ENCODE results near the gene SGPL1. TPM values are rescaled to one million over a fixed set of nuclear protein-coding genes. Genes with fewer than 3 reads are reported as not detected.

The SGPL1 gene
- total and polyA plus RNA-seq, 2 experiments from 2014 or later = 12.0 to 42.7 TPM

DNA sequence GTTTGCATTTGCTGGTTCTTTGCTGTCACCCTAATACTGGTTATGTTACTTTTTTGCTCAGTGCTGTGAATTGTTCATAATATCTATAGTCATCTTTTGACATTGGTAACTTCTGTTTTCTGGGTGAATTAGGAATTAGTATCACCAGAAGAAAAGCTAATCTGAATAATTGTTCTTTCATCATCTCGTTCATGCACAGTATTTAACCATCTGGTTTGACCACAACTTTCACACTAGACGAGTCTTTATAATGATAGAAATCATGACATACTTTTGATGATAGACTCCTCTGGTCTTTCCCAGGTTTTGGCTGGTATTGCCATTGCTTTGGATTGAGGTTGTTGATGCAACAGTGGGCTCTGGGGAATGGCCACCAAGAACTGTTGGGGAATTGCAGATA, 25.1 kb downstream of the SGPL1 start (continued):
- TF ChIP-seq CTCF (conservative IDR thresholded peaks at IDR 0.05; ENCODE audit: low read depth in 2 of 2) (no peak), ZNF114 (CRISPR knock-in tag; IDR thresholded peaks at IDR 0.05) (no peak), NANOG (IDR thresholded peaks at IDR 0.05; ENCODE audit: borderline replicate concordance) (no peak), EZH2 (IDR thresholded peaks at IDR 0.05; ENCODE audit: low read depth, unreplicated experiment) (no peak)

- Histone ChIP-seq H3K79me2 (replicated peaks; ENCODE audit: insufficient read depth) (peaks cover 51% of the 10 kb centered on the region), H3K36me3 (ENCODE audit: insufficient read depth) (no peaks in the 10 kb centered on the region), H3K4me3 (no peak overlapping the region), H3K4me1 (ENCODE audit: insufficient read depth) (no peaks in the 10 kb centered on the region), H3F3A (replicated peaks; ENCODE audit: low read depth) (no peaks in the 10 kb centered on the region), H3K4me2 (no peak overlapping the region), H3K9me2 (ENCODE audit: insufficient read depth) (no peaks in the 10 kb centered on the region), H3K27ac (ENCODE audit: low read depth) (no peak overlapping the region), H4K20me1 (replicated peaks; ENCODE audit: insufficient read depth) (peaks cover 6% of the 10 kb centered on the region), H2AFZ (no peak overlapping the region), H3K27me3 (ENCODE audit: insufficient read depth) (no peaks in the 10 kb centered on the region)
- Mint-ChIP-seq H3K27me3 (ENCODE audit: insufficient read depth, low read depth, poor library complexity) (no peaks in the 10 kb centered on the region), H3K4me3 (no peak overlapping the region), H3K36me3 (ENCODE audit: low read depth) (peaks cover 32% of the 10 kb centered on the region), H3K27ac (no peak overlapping the region), H3K9me3 (no peaks in the 10 kb centered on the region; the same call in 2 of the 3 replicates), H3K4me1 (no peaks in the 10 kb centered on the region)
- DNase-seq (ENCODE audit: low spot score) = no peak
- ATAC-seq = no peak
- TF ChIP-seq REST (IDR thresholded peaks at IDR 0.05; ENCODE audit: unreplicated experiment) (no peak), STAT1 (IDR thresholded peaks at IDR 0.05; ENCODE audit: unreplicated experiment) (no peak), EZH2phosphoT487 (IDR thresholded peaks at IDR 0.05; ENCODE audit: unreplicated experiment) (no peak), ZNF462 (CRISPR knock-in tag; IDR thresholded peaks at IDR 0.05) (no peak), ZNF331 (CRISPR knock-in tag; IDR thresholded peaks at IDR 0.05; ENCODE audit: low read depth) (no peak), POLR2AphosphoS5 (IDR thresholded peaks at IDR 0.05; ENCODE audit: low read depth) (no peak), ZNF114 (CRISPR knock-in tag; IDR thresholded peaks at IDR 0.05) (no peak), EZH2 (IDR thresholded peaks at IDR 0.05; ENCODE audit: low read depth, unreplicated experiment) (no peak), NANOG (IDR thresholded peaks at IDR 0.05; ENCODE audit: borderline replicate concordance) (no peak), JUNB (IDR thresholded peaks at IDR 0.05; ENCODE audit: unreplicated experiment) (no peak), CTCF (conservative IDR thresholded peaks at IDR 0.05; ENCODE audit: low read depth in 2 of 2) (no peak), CREB1 (CRISPR knock-in tag; IDR thresholded peaks at IDR 0.05; ENCODE audit: low read depth) (no peak)
Observed at GRCh38 chr10:70843333-70843732, 27.6 kb downstream of the SGPL1 start.

All from GM23338 (cell line).